ENCODE results near the gene KCNA2. TPM values are rescaled to one million over a fixed set of nuclear protein-coding genes. Genes with fewer than 3 reads are reported as not detected.

The KCNA2 gene
- polyA plus RNA-seq, 10 donors = 0.55 to 1.3 (median 0.82) TPM

DNA sequence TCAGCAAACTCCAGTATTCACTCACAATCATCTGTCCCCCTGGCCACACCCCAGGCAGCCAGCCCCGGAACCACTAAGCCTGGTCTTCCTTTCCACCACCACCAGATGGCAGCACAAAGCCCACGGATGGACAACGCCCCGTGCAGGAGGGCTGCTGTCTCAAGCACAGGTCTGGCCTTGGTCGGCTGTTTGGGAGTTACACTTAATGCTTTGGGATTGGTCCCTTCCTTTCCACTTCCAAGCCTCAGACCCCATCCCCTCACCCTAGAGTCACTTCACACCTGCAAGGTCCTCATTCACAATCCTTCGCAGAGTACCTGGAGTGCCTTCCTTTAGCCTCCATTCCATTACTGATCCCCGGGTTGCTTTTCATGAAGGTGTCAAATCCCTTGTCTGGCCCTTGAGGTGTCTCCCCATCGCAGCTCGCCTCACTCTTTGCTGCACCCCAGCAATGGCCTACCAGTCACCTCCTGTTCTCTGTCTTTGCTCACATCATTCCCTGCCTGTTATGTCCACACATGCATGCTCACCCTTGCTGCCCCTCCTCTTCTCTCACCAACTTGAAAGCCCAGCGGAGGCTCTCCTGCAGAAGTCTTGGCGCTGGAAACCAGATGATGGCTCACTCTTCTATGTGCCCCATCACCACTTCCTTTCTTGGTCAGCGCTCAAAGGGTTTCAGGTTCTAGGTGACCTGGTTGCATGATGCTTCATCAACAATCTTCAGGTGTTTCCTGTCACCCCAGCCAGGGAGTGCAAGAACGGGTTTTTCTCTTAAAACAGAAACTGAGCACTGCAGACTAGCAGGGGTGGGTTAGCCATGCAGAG is 24.9 kb upstream of the KCNA2 start:
- DNase-seq = peak in 2 of 3 donors; percentile 42 to 52

DNA sequence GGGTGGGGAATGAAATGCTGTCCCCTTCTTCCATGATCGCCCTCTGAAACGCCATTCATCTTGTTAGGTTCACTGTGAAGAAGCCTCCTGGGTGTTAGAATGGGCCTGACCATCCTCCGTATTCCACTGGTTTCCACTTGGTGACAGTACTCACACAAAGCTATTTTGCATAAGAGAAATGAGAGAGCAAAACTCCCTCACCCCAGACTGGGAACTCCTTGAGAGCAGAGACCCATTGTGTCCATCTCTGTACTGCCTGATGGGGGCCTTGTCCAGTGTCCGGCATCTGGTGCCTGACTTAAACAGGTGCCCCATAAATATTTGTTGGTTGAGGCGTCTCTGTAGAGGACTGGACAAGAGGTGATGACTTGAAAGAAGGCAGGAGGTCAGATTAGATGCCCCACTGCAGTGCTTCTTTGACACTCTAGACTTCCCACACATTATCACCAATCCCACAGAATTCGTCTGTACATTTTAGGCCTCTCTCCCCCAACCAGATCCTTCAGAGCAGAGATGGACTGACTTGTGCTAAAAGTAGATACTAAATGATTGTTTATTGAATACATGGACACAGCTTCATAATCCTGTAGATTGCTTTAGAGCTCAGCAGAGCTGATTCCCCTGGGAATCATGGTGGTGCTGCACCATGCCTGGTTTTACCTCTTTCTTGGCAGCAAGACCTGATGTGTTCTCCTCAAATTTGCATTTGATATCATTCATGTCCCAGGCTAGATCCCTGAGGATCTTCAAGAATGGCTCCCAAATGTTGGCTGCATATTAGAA is 22.4 kb upstream of the KCNA2 start:
- DNase-seq = no peak

DNA sequence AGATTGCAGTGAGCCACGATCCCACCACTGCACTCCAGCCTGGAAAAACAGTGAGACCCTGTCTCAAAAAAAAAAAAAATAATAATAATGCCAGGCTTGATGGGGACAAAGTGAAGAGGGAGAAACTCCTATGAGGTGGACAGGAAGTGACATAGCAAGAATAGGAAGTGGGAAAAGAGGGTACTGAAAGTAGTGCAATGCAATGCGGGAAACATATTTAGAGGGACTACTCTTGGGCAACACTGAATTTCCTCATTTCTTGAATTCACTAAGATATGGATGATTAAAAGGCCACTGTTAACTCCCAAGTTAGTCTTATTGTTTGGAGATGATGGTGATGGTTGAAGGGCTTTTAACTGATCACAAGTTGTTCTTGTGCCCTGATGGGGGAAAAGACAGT is 21.6 kb upstream of the KCNA2 start:
- DNase-seq = no peak

DNA sequence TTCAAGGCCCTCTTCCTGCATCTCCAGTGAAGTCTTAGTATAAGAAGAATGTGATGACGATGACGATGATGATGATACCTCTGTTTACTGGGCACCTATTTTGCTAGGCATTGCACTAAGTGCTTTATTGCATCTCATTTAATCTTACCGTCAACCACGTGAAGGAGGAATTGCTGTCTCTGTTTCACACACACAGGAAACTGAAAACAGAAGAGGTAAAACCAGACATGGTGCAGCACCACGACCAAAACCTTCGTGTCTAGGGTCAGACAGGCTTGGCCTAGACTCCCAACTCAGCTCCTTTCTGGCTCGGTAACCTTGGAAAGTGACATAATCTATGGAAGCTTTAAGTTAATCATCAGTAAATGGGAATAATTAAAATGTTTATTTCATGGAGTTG is 20.7 kb upstream of the KCNA2 start:
- no peak for DNase-seq

DNA sequence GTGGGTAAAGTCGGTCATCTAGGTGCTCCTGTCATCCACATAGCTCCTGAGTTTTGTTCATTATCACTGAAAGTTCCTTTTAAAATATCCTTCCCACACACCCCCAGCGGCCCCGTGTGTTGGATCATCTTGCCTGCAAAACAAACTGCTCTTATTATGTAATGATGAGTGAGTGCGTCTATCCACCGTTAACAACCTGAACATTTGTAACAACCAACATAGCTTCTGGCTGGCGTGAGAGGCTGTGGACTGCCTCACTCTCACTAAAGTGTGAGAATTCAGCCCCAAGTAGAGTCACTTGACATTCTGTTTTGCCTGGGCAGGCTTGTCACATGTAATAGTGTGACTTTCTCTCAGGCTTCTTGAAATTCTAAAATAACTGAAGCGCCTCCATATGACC is 14.5 kb upstream of the KCNA2 start:
- DNase-seq = no peak

DNA sequence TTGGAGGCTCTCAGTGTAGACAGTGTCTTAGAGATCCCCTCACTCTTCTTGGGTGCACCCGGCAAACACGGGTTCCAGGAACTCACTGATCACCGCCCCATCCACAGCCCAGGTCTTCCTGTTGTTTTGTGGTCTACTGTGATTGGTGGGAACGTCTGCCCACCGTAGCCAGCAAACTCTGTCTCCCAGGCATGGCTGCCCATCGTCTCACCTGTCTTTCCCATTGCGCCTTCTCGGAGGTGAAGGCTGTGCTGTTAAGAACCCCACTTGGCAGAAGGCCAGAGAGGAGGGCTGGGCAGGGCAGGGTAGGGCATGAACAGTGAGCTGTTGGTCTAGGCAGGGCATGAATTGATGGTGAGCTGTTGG is 14.1 kb upstream of the KCNA2 start:
- DNase-seq = no peak

DNA sequence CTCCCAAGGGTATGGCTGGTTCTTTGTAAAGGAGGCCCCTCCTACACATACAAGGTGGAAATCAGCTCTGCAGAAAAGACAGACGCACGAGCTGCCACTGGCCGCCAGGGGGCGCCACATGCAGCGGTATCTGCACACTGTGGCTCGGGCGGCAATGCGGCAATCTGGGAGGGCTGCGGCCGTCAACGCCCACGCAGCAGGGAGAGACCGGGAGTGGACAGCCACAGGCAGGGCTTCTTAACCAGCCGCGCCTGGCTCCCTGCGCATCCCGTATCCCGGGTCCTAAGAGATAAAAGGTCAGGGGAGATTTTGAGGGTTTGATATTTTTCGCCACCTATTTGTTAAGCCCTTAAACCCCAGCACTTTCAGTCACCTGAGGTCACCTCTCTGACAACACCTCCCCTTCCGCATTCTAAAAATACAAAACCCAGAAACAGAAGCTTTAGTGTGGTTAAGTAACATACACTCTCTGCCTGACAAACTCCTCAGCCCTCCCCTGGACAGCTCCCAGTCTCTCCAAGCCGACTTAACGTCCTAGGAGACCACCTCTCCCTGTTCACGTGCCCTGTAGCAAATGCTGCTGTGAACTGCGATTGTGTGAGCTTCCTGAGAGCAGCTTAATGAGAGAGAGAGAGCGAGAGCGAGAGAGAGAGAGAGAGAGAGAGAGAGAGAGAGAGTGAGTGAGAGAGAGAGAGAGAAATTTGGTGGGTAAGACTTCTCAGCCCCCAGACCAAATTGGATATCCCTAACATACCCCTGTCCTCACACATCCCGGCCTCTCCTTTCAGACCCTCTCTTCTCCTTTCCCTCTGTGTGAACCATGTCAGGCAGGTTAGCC is 13.5 kb upstream of the KCNA2 start:
- peak; percentile 49 to 74 (median 69) for DNase-seq

DNA sequence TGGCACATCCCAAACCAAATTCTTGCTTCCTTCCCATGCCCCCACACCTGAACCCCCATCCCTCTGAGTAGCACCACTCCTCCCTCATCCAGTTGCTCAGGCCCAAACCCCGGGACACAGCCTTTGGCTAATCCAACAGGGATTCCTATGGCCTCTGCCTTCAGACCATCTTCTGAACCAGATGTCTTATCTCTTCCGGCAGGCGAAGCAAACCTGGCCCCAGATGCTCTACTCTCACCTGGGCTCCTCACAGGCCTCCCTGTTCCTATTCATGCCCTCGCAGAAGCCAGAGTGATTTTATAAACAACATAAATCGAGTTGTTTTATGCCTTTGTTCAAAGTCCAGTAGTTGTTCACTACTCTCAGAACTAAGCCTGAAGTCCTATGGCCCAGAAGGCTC is 12.5 kb upstream of the KCNA2 start:
- DNase-seq = no peak

DNA sequence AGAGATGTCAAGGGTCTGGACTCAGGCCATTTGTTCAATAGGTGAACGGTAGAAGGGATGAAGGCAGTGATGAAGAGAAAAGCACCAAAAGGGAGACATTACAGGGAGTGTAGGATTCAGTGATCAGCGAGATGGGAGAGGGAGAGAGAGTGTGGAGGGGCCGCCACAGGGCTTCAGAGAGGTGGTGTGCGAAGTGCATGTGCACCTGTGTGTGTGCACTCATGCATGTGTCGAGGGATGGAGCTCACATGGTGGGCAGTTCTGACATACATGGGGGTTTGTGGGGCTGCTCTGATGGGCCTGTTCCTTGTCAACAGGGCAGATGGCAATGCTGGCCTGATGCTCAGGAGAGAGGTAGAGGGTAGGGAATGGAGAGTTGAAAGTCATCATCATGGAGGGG is 11.4 kb upstream of the KCNA2 start:
- DNase-seq = no peak

DNA sequence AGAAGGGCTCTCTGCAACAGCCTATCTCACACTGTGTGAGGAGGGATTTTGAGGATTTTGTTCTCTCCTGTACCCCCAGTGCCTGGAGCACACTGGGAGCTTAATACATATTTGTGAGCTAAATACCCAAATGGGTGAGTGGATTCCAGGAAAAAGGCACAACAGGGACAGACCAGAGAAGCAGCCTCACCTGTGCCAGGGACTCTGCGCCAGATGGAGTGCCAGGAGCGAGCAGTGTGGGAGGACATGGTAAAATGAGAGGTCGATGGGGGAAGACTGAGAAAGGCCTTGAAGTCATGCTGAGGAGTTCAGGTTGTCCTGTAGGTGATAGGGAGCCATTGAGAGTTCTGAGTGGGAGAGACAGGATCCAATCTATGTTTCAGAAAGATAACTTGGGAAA is 11.0 kb upstream of the KCNA2 start:
- no peak for DNase-seq

DNA sequence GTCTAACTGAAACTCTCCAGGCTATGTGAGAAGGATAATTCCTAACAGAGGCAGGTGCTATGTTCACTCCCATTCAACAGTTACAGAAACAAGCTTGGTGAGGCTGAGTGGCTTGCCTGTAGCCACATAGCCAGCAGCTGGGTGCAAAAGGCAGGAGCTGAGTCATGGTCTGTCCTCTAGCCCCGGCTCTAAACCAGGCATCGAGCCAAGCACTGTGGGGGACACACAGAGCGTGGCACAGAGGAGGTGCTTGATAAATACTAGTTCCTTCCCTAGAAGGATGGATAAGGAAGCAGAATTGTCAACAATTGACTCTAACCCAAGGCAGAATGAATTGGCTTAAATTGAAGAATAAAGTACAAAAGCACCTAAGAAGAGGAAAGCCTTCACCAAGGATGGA is 10.4 kb upstream of the KCNA2 start:
- DNase-seq = no peak

DNA sequence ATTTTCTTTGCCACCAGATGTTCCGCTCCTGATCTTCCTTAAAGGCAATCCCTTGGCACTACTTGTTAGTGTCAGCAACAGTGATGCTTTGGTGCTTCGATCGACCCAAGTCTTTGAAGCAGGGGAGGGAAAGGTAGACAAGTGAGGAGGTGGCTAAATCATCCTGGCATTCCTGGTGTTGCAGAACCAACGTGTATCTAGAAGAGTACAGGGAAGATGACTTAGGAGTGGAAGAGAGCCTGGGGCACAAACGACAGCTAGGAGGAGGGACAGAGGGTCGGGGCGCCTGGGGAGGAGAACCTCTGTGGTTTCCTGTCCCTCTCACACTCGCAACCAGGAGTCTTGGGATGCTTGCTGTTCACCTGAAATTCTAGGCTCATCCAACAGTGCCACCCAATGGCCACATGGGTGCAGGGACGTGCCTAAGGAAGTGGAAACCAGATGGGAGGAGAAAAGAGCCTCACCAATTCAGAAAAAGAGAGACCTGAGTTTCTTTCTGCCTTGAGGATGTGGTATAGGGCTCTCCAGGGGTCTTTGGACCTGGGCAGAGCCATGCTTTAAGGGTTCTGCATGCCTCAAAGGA is 9.5 kb upstream of the KCNA2 start:
- peak; percentile 18 to 67 (median 59) for DNase-seq

DNA sequence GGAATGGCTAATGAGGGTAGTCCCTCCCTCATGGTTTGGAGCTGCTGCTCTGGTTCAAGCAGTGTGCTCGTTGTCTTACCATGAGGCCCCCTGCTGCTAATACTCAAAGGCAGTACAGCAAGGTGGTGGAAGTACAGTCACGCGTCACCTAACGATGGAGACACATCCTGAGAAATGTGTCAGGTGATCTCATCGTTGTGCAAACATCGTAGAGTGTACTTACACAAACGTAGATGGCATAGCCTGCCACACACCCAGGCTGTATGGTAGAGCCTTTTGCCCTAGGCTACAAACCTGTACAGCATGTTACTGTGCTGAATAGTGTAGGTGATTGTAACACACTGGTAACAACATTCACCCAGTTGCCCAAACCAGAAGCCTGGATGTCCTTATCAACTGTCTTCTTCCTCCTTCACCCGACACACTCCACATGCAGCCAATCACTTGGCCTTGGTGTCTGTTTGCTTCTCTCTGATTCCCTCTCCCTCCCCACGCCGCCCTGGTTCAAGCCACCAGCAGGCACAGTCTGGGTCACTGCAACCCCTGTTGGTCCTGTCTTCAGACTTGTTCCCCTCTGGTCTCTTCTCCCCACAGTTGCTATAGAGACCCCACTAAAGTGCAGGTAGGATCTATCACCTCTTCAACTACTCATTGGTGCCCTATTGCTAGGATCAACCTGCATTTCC is 6.0 kb upstream of the KCNA2 start:
- DNase-seq = no peak

DNA sequence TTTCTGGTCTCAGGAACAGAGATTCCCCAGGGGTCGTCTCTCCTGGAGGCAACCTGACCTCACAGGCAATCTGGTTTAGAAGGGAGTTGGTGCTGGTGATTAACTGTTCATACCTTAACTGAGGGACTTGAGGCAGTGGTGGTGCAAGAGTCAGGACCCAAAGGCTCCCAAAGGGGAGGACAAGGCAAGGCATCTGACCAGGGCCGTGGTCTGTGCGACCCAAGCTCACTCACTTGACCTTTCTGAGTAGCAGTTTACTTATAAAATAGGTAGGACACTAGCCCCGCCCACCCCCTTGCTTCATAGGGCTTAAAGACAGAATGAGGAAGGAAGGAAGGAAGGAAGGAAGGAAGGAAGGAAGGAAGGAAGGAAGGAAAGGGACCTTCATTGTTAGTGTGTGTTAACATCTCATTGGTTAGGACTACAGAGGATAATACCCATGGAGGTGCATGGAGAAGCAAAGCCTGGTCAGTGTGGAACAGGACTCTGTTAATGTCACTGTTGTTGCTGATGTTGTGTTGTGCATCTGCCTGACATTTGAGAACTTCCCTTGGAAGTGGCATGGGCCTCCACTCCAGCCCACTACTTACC is 4.6 kb upstream of the KCNA2 start:
- no peak for DNase-seq

DNA sequence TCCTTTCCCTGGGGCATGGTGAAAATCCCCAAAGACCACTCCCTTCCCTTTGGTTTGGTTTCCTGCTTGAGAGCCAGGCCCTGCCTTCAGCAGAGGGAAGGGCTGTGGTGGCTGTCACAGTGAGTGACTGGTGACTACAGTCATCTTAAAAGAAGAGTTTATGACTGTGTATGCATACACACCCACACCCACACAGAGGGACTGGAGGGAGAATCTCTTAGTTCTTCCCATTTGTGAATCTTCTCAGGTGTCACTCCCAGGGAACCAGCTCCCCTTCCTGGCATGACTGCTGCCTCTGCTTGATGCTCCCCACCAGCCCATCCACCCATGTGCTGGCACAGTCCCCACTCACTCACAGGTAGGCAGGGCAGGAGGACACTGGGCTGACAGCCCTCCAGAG is 3.9 kb upstream of the KCNA2 start:
- DNase-seq = no peak

DNA sequence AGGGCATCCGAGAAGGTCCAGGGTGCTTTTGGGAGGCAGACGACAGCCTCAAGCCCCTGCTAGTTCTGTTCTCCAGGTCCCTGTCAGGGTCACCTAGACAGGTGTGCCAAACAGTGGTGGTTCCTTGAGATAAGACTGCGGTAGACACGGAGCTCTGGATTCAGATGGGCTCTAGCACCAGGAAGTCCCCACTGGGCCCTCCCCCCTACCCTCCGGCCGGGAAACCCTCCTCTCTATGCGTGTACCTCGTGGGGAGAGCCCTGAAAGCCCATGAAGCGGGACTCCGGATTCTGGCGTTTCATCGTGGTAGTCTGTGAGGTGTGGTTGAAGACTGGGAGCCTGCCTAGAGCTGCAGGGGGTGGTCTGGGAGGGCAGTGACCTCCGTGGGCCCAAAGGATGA is 2.1 kb upstream of the KCNA2 start:
- DNase-seq = no peak

DNA sequence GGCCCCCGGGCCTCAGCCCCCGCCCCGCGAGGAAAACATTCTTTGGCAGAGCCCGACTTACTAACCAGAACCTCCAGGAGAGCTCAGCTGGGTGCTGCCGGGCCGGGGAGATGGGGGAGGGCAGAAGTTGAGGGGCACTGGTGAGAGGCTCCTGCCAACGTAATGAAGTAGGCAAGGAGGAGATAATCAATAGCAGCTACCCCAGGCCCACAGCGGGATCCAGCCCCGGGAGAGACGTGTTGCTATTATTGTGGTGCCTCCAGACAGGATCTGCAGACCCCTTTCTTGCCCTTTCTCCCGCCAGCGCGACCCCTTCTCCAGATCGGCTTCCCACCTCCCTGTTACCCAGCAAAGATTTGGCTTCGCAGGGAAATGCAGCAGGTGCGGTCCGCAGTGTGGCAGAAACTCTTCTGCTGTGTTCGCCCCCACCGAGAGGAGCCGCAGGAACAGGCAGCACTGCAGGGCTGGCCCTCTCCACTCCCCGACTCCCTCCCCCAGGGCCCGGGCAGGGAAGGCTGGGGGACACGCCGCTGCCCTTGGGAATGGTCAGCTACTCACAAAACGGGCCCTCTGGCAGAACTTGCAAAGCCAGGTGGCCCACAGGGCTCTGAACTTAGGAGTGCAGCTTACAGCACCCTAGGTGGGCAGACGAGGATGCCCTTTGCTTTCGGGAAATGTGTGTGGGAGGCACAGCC is 1.5 kb upstream of the KCNA2 start:
- no peak for DNase-seq

DNA sequence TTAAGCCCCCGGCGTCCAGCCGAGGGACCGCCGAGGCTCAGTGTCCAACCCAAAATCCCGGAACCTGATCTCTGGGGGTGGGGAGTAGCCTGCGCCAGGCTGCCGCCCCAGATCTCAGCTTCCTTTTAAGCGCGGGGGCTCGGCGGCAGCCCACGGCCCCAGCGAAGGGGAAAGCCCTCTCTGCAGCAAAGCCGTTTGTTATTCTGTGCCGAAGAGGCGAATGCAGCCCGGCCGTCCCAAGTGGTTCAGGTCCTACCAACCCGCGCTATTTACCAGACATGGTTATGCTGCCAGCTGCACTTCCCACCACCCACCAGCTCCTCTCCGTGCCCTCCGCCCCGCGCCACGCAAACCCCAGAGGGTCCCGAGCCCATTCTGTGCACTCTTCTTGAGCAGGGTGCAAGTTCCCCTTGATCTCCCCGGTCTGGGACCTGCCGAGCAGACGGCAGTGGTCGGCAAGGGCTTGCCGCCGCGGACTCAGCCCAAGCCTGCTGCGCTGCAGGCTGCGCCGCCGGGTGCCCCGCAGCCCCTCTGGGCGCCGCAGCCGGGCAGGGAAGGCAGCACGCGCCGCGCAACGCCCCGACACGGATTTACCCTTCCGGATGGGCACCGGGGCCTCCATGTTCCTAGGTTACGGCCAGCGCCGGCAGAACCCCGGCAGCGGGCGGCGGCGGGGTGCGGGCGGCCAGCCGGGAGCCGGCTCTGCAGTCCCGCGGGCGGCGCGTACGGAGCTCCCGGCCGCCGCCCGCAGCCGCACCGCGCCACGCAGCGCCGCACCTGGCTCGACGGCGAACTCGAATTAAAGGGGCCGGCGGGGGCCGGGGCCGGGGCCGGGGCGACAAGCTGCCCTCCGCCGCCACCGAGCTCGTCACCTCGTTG is 738 bp upstream of the KCNA2 start:
- DNase-seq = no peak

DNA sequence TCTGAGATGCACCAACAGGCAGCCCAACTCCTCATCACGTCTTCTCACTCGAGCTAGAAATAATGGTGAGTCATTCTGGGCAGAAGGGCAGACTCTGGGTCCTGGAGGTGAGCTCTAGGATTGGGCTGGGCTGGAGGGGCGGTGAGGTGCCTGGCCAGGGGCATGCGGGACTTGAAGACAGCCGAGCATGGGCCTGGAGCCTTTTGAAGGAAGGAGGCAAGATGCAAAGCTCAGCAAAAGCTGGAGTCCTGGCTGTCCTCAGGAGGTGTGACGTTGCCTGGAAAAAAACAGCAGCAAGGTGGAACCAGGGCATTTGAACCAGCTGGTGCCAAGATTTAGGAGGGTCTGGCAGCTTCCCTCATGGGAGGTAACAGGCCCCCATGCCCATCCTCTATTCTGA is 712 bp downstream of the KCNA2 start:
- DNase-seq = no peak

All from muscle of back (tissue), 11 donors.